ENCODE results near the gene TMEM52. TPM values are rescaled to one million over a fixed set of nuclear protein-coding genes. Genes with fewer than 3 reads are reported as not detected.

The TMEM52 gene
- total and polyA plus RNA-seq, 2 of the 13 experiments (the other 11 are each of a cell fraction or from before 2014, with no cell fraction given), result 13.2 to 18.7 TPM

DNA sequence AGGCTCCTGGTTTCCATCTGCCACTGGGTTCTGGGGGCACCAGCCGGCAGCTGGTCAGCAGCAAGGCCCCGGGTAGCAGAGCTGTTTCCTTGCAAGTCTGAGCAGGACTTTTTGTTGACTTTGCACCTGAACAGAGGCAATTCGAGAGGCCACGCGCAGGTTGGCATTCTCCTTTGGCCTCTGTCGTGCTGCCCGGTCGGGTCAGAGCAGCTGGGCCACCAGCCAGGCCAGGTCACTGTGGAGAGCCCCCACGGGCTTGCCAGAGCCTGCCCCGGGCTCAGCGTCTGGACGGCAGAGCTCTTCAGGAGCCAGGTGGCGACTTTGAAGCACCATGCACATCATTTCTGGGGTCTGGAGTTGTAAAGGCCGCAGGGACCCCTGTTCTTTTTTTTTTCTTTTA is 28.4 kb upstream of the TMEM52 start (continued):
- TF ChIP-seq, protein P1, sequence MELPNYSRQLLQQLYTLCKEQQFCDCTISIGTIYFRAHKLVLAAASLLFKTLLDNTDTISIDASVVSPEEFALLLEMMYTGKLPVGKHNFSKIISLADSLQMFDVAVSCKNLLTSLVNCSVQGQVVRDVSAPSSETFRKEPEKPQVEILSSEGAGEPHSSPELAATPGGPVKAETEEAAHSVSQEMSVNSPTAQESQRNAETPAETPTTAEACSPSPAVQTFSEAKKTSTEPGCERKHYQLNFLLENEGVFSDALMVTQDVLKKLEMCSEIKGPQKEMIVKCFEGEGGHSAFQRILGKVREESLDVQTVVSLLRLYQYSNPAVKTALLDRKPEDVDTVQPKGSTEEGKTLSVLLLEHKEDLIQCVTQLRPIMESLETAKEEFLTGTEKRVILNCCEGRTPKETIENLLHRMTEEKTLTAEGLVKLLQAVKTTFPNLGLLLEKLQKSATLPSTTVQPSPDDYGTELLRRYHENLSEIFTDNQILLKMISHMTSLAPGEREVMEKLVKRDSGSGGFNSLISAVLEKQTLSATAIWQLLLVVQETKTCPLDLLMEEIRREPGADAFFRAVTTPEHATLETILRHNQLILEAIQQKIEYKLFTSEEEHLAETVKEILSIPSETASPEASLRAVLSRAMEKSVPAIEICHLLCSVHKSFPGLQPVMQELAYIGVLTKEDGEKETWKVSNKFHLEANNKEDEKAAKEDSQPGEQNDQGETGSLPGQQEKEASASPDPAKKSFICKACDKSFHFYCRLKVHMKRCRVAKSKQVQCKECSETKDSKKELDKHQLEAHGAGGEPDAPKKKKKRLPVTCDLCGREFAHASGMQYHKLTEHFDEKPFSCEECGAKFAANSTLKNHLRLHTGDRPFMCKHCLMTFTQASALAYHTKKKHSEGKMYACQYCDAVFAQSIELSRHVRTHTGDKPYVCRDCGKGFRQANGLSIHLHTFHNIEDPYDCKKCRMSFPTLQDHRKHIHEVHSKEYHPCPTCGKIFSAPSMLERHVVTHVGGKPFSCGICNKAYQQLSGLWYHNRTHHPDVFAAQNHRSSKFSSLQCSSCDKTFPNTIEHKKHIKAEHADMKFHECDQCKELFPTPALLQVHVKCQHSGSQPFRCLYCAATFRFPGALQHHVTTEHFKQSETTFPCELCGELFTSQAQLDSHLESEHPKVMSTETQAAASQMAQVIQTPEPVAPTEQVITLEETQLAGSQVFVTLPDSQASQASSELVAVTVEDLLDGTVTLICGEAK (IDR thresholded peaks at IDR 0.05), result no peak
- TF ChIP-seq, protein P1 (CRISPR knock-in tag; IDR thresholded peaks at IDR 0.05), result no peak
- TF ChIP-seq ZNF589 (CRISPR knock-in tag; conservative IDR thresholded peaks at IDR 0.05), result no peak
- TF ChIP-seq, protein P2, sequence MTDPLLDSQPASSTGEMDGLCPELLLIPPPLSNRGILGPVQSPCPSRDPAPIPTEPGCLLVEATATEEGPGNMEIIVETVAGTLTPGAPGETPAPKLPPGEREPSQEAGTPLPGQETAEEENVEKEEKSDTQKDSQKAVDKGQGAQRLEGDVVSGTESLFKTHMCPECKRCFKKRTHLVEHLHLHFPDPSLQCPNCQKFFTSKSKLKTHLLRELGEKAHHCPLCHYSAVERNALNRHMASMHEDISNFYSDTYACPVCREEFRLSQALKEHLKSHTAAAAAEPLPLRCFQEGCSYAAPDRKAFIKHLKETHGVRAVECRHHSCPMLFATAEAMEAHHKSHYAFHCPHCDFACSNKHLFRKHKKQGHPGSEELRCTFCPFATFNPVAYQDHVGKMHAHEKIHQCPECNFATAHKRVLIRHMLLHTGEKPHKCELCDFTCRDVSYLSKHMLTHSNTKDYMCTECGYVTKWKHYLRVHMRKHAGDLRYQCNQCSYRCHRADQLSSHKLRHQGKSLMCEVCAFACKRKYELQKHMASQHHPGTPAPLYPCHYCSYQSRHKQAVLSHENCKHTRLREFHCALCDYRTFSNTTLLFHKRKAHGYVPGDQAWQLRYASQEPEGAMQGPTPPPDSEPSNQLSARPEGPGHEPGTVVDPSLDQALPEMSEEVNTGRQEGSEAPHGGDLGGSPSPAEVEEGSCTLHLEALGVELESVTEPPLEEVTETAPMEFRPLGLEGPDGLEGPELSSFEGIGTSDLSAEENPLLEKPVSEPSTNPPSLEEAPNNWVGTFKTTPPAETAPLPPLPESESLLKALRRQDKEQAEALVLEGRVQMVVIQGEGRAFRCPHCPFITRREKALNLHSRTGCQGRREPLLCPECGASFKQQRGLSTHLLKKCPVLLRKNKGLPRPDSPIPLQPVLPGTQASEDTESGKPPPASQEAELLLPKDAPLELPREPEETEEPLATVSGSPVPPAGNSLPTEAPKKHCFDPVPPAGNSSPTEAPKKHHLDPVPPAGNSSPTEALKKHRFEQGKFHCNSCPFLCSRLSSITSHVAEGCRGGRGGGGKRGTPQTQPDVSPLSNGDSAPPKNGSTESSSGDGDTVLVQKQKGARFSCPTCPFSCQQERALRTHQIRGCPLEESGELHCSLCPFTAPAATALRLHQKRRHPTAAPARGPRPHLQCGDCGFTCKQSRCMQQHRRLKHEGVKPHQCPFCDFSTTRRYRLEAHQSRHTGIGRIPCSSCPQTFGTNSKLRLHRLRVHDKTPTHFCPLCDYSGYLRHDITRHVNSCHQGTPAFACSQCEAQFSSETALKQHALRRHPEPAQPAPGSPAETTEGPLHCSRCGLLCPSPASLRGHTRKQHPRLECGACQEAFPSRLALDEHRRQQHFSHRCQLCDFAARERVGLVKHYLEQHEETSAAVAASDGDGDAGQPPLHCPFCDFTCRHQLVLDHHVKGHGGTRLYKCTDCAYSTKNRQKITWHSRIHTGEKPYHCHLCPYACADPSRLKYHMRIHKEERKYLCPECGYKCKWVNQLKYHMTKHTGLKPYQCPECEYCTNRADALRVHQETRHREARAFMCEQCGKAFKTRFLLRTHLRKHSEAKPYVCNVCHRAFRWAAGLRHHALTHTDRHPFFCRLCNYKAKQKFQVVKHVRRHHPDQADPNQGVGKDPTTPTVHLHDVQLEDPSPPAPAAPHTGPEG (CRISPR knock-in tag; IDR thresholded peaks at IDR 0.05), result no peak
- TF ChIP-seq ZNF558 (CRISPR knock-in tag; IDR thresholded peaks at IDR 0.05; ENCODE audit: borderline replicate concordance), result no peak
- TF ChIP-seq, protein P3, sequence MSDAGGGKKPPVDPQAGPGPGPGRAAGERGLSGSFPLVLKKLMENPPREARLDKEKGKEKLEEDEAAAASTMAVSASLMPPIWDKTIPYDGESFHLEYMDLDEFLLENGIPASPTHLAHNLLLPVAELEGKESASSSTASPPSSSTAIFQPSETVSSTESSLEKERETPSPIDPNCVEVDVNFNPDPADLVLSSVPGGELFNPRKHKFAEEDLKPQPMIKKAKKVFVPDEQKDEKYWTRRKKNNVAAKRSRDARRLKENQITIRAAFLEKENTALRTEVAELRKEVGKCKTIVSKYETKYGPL (CRISPR knock-in tag; IDR thresholded peaks at IDR 0.05), result no peak
- TF ChIP-seq HNRNPH1 (optimal IDR thresholded peaks at IDR 0.05; ENCODE audit: low read depth, low read length), result no peak
- TF ChIP-seq BRCA1 (CRISPR knock-in tag; IDR thresholded peaks at IDR 0.05), result no peak
- TF ChIP-seq ATAD3A (CRISPR knock-in tag; IDR thresholded peaks at IDR 0.05), result no peak
- no peak for TF ChIP-seq ZNF234 (CRISPR knock-in tag; conservative IDR thresholded peaks at IDR 0.05)
- no peak for TF ChIP-seq NFYB (CRISPR knock-in tag; IDR thresholded peaks at IDR 0.05)
- no peak for TF ChIP-seq PAWR (CRISPR knock-in tag; IDR thresholded peaks at IDR 0.05; ENCODE audit: borderline replicate concordance)
- no peak for TF ChIP-seq TBX2 (CRISPR knock-in tag; IDR thresholded peaks at IDR 0.05; ENCODE audit: borderline replicate concordance)
- no peak for TF ChIP-seq HNRNPL (IDR thresholded peaks at IDR 0.05; ENCODE audit: low read depth, low read length)
- TF ChIP-seq HMG20A (CRISPR knock-in tag; IDR thresholded peaks at IDR 0.05; ENCODE audit: borderline replicate concordance), result no peak
